ENCODE results near the gene ELOVL5. TPM values are rescaled to one million over a fixed set of nuclear protein-coding genes. Genes with fewer than 3 reads are reported as not detected.
"Not testable (repeated sequence)": the region's sequence is repeated elsewhere in the genome, so short reads cannot be mapped to it uniquely, and the experiment has no call there.

Gene ELOVL5
- polyA plus RNA-seq, 1 of the 3 experiments (the other 2 are of a cell fraction): 31.9 TPM

GRCh38 chr6:53306217-53306616 lies 42.5 kb downstream of the ELOVL5 start:
- H3K9me3 ChIP-seq; H3K9me2 ChIP-seq; DNase-seq; H3K36me3 ChIP-seq (replicated peaks in 1 of 2; ENCODE audit: control insufficient read depth in 1 of 2, insufficient read depth in 2 of 2, low read length in 1 of 2); H3K4me2 ChIP-seq; H4K20me1 ChIP-seq (ENCODE audit: insufficient read depth); H3K9ac ChIP-seq; H3K4me3 ChIP-seq (ENCODE audit: low read depth in 2 of 2, low read length in 1 of 2); POLR2A ChIA-PET; CTCF ChIA-PET; H2AFZ ChIP-seq (ENCODE audit: low read depth); H3K27me3 ChIP-seq (ENCODE audit: insufficient read depth): not testable (repeated sequence)
- WGBS (ENCODE audit: low lambda C conversion rate): 95% methylated on average over 1 of the region's 1 CpG
- Histone ChIP-seq H3F3A (replicated peaks; ENCODE audit: insufficient read depth) (peaks cover 18% of the 10 kb centered on the region), H3K79me2 (ENCODE audit: insufficient read depth) (peaks cover 68% of the 10 kb centered on the region; the same call in 1 of the 2 replicates), H3K27ac (ENCODE audit: low read depth in 2 of 2, low read length in 1 of 2) (peak overlapping the region in 1 of 2 experiments; percentile 32; a peak in 2 of 4 replicates), H3K4me1 (ENCODE audit: control insufficient read depth in 1 of 2, insufficient read depth in 2 of 2, low read depth in 1 of 2, low read length in 1 of 2) (peaks cover 21 to 33% of the 10 kb centered on the region in 2 experiments)

- Histone ChIP-seq H3F3A (replicated peaks; ENCODE audit: insufficient read depth) (peaks cover 18% of the 10 kb centered on the region), H3K4me1 (ENCODE audit: control insufficient read depth in 1 of 2, insufficient read depth in 2 of 2, low read depth in 1 of 2, low read length in 1 of 2) (peaks cover 23 to 32% of the 10 kb centered on the region in 2 experiments), H3K79me2 (ENCODE audit: insufficient read depth) (peaks cover 68% of the 10 kb centered on the region; the same call in 1 of the 2 replicates)
- H2AFZ ChIP-seq (ENCODE audit: low read depth); H3K27ac ChIP-seq (ENCODE audit: low read depth in 2 of 2, low read length in 1 of 2); H3K9me2 ChIP-seq; H3K4me2 ChIP-seq; H3K9me3 ChIP-seq; H4K20me1 ChIP-seq (ENCODE audit: insufficient read depth); CTCF ChIA-PET; H3K4me3 ChIP-seq (ENCODE audit: low read depth in 2 of 2, low read length in 1 of 2); DNase-seq; H3K27me3 ChIP-seq (ENCODE audit: insufficient read depth); H3K9ac ChIP-seq; H3K36me3 ChIP-seq (replicated peaks in 1 of 2; ENCODE audit: control insufficient read depth in 1 of 2, insufficient read depth in 2 of 2, low read length in 1 of 2); POLR2A ChIA-PET: not testable (repeated sequence)
- 99% methylated on average over 26 of the region's 37 CpGs for WGBS (ENCODE audit: low lambda C conversion rate)
Measured at GRCh38 chr6:53305506-53306005, 43.2 kb downstream of the ELOVL5 start.

GRCh38 chr6:53304953-53305352 lies 43.8 kb downstream of the ELOVL5 start:
- H2AFZ ChIP-seq (ENCODE audit: low read depth); H3K9me3 ChIP-seq; H3K4me2 ChIP-seq; H3K36me3 ChIP-seq (replicated peaks in 1 of 2; ENCODE audit: control insufficient read depth in 1 of 2, insufficient read depth in 2 of 2, low read length in 1 of 2); H3K9me2 ChIP-seq; POLR2A ChIA-PET; H3K9ac ChIP-seq; DNase-seq; H3K27me3 ChIP-seq (ENCODE audit: insufficient read depth); H3K27ac ChIP-seq (ENCODE audit: low read depth in 2 of 2, low read length in 1 of 2); H3K4me3 ChIP-seq (ENCODE audit: low read depth in 2 of 2, low read length in 1 of 2); H4K20me1 ChIP-seq (ENCODE audit: insufficient read depth); CTCF ChIA-PET: not testable (repeated sequence)
- 80% methylated on average over 1 of the region's 32 CpGs for WGBS (ENCODE audit: low lambda C conversion rate)
- Histone ChIP-seq H3K4me1 (ENCODE audit: control insufficient read depth in 1 of 2, insufficient read depth in 2 of 2, low read depth in 1 of 2, low read length in 1 of 2) (peaks cover 23 to 32% of the 10 kb centered on the region in 2 experiments), H3F3A (replicated peaks; ENCODE audit: insufficient read depth) (peaks cover 18% of the 10 kb centered on the region), H3K79me2 (ENCODE audit: insufficient read depth) (peaks cover 68% of the 10 kb centered on the region; the same call in 1 of the 2 replicates)

GRCh38 chr6:53302678-53303360 lies 45.9 kb downstream of the ELOVL5 start:
- DNase-seq: no peak
- H4K20me1 ChIP-seq (ENCODE audit: insufficient read depth): no peaks in the 10 kb centered on the region
- peaks cover 15 to 25% of the 10 kb centered on the region in 2 experiments; a peak in 3 of 4 replicates for H3K4me1 ChIP-seq (ENCODE audit: control insufficient read depth in 1 of 2, insufficient read depth in 2 of 2, low read depth in 1 of 2, low read length in 1 of 2)
- peak overlapping the region; percentile 43 to 85; a peak in 3 of 4 replicates for H3K27ac ChIP-seq (ENCODE audit: low read depth in 2 of 2, low read length in 1 of 2)
- H2AFZ ChIP-seq (ENCODE audit: low read depth): no peak overlapping the region
- peak overlapping the region; percentile 49; the same call in 1 of the 2 replicates for H3K9ac ChIP-seq
- no peaks in the 10 kb centered on the region for H3K9me3 ChIP-seq
- ChIA-PET POLR2A (interaction anchor here (1.5 kb wide), 1 partner anchor 57 kb away, joined by 4 read pairs; no protein-coding TSS in a partner anchor), CTCF (interaction anchor here (1.1 to 1.8 kb wide), 2 partner anchors 9 to 651 kb away, joined by 3 to 6 read pairs; no protein-coding TSS in a partner anchor)
- H3K9me2 ChIP-seq: no peaks in the 10 kb centered on the region
- peaks cover 18% of the 10 kb centered on the region for H3F3A ChIP-seq (replicated peaks; ENCODE audit: insufficient read depth)
- peak overlapping the region; percentile 14 to 25; a peak in 2 of 4 replicates for H3K4me3 ChIP-seq (ENCODE audit: low read depth in 2 of 2, low read length in 1 of 2)
- peak overlapping the region; percentile 59 for H3K4me2 ChIP-seq
- no peaks in the 10 kb centered on the region for H3K27me3 ChIP-seq (ENCODE audit: insufficient read depth)
- H3K79me2 ChIP-seq (ENCODE audit: insufficient read depth): peaks cover 71% of the 10 kb centered on the region
- 22% methylated on average over 6 of the region's 6 CpGs for WGBS (ENCODE audit: low lambda C conversion rate)
- no peaks in the 10 kb centered on the region for H3K36me3 ChIP-seq (replicated peaks in 1 of 2; ENCODE audit: control insufficient read depth in 1 of 2, insufficient read depth in 2 of 2, low read length in 1 of 2)
- TF ChIP-seq TEAD4 (IDR thresholded peaks at IDR 0.05; ENCODE audit: borderline replicate concordance, insufficient read depth) (peak; percentile 36; the same call in 1 of the 2 replicates), ZBTB33 (IDR thresholded peaks at IDR 0.05; ENCODE audit: borderline replicate concordance, low read depth) (no peak), CTCF (IDR thresholded peaks at IDR 0.05) (no peak), MEF2A (IDR thresholded peaks at IDR 0.05; ENCODE audit: borderline replicate concordance, low read depth) (0 out of 2 replicates have a peak, but pooled peaks have one; percentile 13)

All from SK-N-SH (cell line).